A673 (cell line): ENCODE measurements around the gene CDKL5. TPM values are rescaled to one million over a fixed set of nuclear protein-coding genes. Genes with fewer than 3 reads are reported as not detected.

Source experiments
- BruUV-seq: library from RNA; stranded (reverse); fragments of 400-500 nt; replicated peaks from 2 replicates; lab custom pipeline; 2021; lab: Mats Ljungman, UMichigan
- CTCF ChIA-PET: fragments of 300-600 bp; sonication (Branson Sonifier 250); formaldehyde crosslinking; loops from one replicate; lab custom pipeline; 2022; ENCODE audit warnings: antibody characterized with exemption; lab: Charles Lee
- POLR2A ChIA-PET: fragments of 300-600 bp; sonication (Branson Sonifier 250); formaldehyde crosslinking; loops from one replicate; lab custom pipeline; 2022; ENCODE audit warnings: antibody characterized with exemption; ENCODE audit not compliant: low non-redundant PET; lab: Charles Lee
- DNase-seq: peaks from one replicate; pipeline ENCODE4 v3.0.0-alpha.2; 2015; ENCODE audit warnings: low spot score
- H3K27ac ChIP-seq: fragments of 200-600 bp; sonication (generic); 2 replicates; pipeline ENCODE4 v1.5.1; 2016; ENCODE audit warnings: mixed run types, low read depth, mild to moderate bottlenecking, mixed read lengths, antibody characterized with exemption, low read length; ENCODE audit not compliant: poor library complexity, severe bottlenecking
- H3K27me3 ChIP-seq: fragments of 200-600 bp; sonication (generic); replicated peaks from 2 replicates; pipeline ENCODE4 v1.6.1; 2017; ENCODE audit warnings: mixed run types, low read depth, mild to moderate bottlenecking, mixed read lengths, antibody characterized with exemption, low read length; ENCODE audit not compliant: insufficient read depth, poor library complexity
- H3K36me3 ChIP-seq: fragments of 200-600 bp; sonication (generic); 2 replicates; pipeline ENCODE4 v1.6.1; 2016; ENCODE audit warnings: mixed run types, mild to moderate bottlenecking, mixed read lengths, antibody characterized with exemption, low read length; ENCODE audit not compliant: insufficient read depth, poor library complexity, severe bottlenecking
- H3K4me1 ChIP-seq: fragments of 200-600 bp; sonication (generic); 2 replicates; pipeline ENCODE4 v1.6.1; 2017; ENCODE audit warnings: mixed run types, mild to moderate bottlenecking, mixed read lengths, antibody characterized with exemption, low read length; ENCODE audit not compliant: insufficient read depth, poor library complexity, severe bottlenecking
- H3K4me3 ChIP-seq: fragments of 200-600 bp; sonication (generic); 2 replicates; pipeline ENCODE4 v1.5.1; 2016; ENCODE audit warnings: low read depth, mixed run types, mild to moderate bottlenecking, mixed read lengths, low read length; ENCODE audit not compliant: poor library complexity, severe bottlenecking
- H3K9me3 ChIP-seq: fragments of 200-600 bp; sonication (generic); 2 replicates; pipeline ENCODE4 v1.6.1; 2016; ENCODE audit warnings: mixed run types, low read depth, mild to moderate bottlenecking, mixed read lengths, antibody characterized with exemption, low read length; ENCODE audit not compliant: poor library complexity, severe bottlenecking
- EZH2 ChIP-seq: fragments of 200-600 bp; sonication (generic); IDR thresholded peaks from 2 replicates; pipeline ENCODE4 v1.6.1; 2017; ENCODE audit warnings: borderline replicate concordance, low read depth, mild to moderate bottlenecking, mixed read lengths, antibody characterized with exemption, low read length; ENCODE audit not compliant: poor library complexity, severe bottlenecking
- intact Hi-C: fragments of 100-400 bp; cut with micrococcal nuclease; formaldehyde crosslinking; loops from one replicate; pipeline ENCODE4 v1.10.0; 2022; ENCODE audit not compliant: unreplicated experiment
- total RNA-seq: library from RNA; stranded (reverse); gene quantifications from 2 replicates; pipeline ENCODE4 v1.2.3, GENCODE V29; 2021
- TF ChIP-seq, protein P1 (sequence below): fragments of 300-800, 200-600 bp; sonication (generic); conservative IDR thresholded peaks from 2 replicates; pipeline ENCODE4 v1.5.1; 2017; ENCODE audit warnings: low read depth, mild to moderate bottlenecking, antibody characterized with exemption, low read length, moderate library complexity, mixed read lengths

Gene CDKL5
- total RNA-seq, 1 experiment from 2014 or later = 7.5 TPM

DNA sequence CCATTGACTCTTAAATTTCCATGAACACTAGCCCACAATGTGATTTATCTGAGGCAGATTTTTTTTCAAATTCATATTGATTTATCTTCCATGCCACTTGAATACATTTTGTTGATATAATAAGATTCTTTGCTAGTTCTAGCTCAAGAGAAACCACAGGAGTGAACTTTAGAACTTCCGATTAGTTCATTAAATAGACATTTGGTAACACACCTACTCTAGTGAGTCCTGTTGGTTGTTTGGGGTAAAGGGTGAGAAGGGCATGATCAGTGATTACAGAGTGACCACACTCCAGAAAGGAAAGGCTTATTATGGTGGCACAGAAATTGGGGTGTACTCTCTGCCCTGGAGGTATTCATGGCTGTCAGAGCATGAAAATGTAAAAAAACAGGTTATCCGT lies 120.4 kb downstream of the CDKL5 start:
- no peak for DNase-seq
- TF ChIP-seq, protein P1, sequence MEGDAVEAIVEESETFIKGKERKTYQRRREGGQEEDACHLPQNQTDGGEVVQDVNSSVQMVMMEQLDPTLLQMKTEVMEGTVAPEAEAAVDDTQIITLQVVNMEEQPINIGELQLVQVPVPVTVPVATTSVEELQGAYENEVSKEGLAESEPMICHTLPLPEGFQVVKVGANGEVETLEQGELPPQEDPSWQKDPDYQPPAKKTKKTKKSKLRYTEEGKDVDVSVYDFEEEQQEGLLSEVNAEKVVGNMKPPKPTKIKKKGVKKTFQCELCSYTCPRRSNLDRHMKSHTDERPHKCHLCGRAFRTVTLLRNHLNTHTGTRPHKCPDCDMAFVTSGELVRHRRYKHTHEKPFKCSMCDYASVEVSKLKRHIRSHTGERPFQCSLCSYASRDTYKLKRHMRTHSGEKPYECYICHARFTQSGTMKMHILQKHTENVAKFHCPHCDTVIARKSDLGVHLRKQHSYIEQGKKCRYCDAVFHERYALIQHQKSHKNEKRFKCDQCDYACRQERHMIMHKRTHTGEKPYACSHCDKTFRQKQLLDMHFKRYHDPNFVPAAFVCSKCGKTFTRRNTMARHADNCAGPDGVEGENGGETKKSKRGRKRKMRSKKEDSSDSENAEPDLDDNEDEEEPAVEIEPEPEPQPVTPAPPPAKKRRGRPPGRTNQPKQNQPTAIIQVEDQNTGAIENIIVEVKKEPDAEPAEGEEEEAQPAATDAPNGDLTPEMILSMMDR = no peak
- TF ChIP-seq EZH2 = no peak
- intact Hi-C loops = no loop called here
- no TSS peak for BruUV-seq
- ChIA-PET CTCF (no interaction called here), POLR2A (no interaction called here)
- Histone ChIP-seq H3K36me3 (no peaks in the 10 kb centered on the region), H3K27ac (no peak overlapping the region), H3K4me3 (no peak overlapping the region), H3K4me1 (no peaks in the 10 kb centered on the region), H3K27me3 (peaks cover 11% of the 10 kb centered on the region), H3K9me3 (no peaks in the 10 kb centered on the region)

DNA sequence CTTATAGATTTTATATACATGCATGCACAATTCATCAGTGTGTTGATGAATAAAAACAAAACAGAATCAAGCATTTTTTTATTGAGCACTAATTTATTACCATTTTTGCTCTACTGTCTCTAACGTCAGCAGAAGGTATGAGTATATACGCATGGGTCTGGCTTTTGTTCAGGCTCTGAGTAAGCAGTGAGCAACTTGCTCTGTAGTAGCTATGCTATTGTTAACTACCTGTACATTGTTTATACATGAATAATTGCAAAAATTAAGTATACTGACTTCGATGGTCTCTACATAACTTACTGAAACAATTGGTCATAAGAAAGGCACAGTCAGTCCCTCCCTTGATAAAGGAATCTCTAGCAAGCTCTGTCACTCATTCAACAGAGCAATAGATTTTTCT lies 123.6 kb downstream of the CDKL5 start:
- POLR2A ChIA-PET = no interaction called here
- H3K27me3 ChIP-seq = peaks cover 3% of the 10 kb centered on the region
- H3K27ac ChIP-seq = no peak overlapping the region
- no peak overlapping the region for H3K4me3 ChIP-seq
- intact Hi-C loops = no loop called here
- TF ChIP-seq EZH2 = no peak
- TF ChIP-seq, protein P1 = no peak
- no peak for DNase-seq
- CTCF ChIA-PET = no interaction called here
- H3K36me3 ChIP-seq = no peaks in the 10 kb centered on the region
- H3K9me3 ChIP-seq = no peaks in the 10 kb centered on the region
- no TSS peak for BruUV-seq
- H3K4me1 ChIP-seq = no peaks in the 10 kb centered on the region

GRCh38 chrX:18549643-18550042 lies 124.2 kb downstream of the CDKL5 start:
- Histone ChIP-seq H3K27ac (no peak overlapping the region), H3K27me3 (peaks cover 2% of the 10 kb centered on the region), H3K4me1 (no peaks in the 10 kb centered on the region), H3K4me3 (no peak overlapping the region), H3K36me3 (no peaks in the 10 kb centered on the region), H3K9me3 (no peaks in the 10 kb centered on the region)
- intact Hi-C loops = no loop called here
- TF ChIP-seq, protein P1 = no peak
- no peak for TF ChIP-seq EZH2
- no peak for DNase-seq
- POLR2A ChIA-PET = no interaction called here
- no TSS peak for BruUV-seq
- CTCF ChIA-PET = no interaction called here
